Aorta (tissue), 5 donors: ENCODE measurements around the gene SLC25A43. TPM values are rescaled to one million over a fixed set of nuclear protein-coding genes. Genes with fewer than 3 reads are reported as not detected.
"Not testable (repeated sequence)": the region's sequence is repeated elsewhere in the genome, so short reads cannot be mapped to it uniquely, and the experiment has no call there.

ENCODE experiments used
- ATAC-seq: fragments of 200-7000 bp; cut with Tn5 transposase; one replicate; pipeline ENCODE4 v1.9.1; 2022; ENCODE audit warnings: moderate library complexity; ENCODE audit not compliant: low FRiP score
- DNase-seq, 2 donors: peaks; one replicate each; pipeline ENCODE4 v3.0.0-alpha.2; 2020
- H3K27ac ChIP-seq, 2 donors: one replicate each; pipeline ENCODE4 v1.5.1; 2013; ENCODE audit warnings: low read length in 2 of 2, mild to moderate bottlenecking in 2 of 2, moderate library complexity in 2 of 2, control low read depth in 1 of 2, inconsistent platforms in 1 of 2, low read depth in 1 of 2
- H3K27me3 ChIP-seq, 2 donors: one replicate each; pipeline ENCODE4 v1.6.1; 2013; ENCODE audit warnings: control low read depth in 1 of 2, low read length in 1 of 2, mild to moderate bottlenecking in 1 of 2, moderate library complexity in 1 of 2; ENCODE audit not compliant: insufficient read depth in 2 of 2, control insufficient read depth in 1 of 2
- H3K36me3 ChIP-seq, 2 donors: one replicate each; pipeline ENCODE4 v1.6.1; 2013; ENCODE audit warnings: control low read depth in 1 of 2, low read length in 1 of 2, mild to moderate bottlenecking in 1 of 2; ENCODE audit not compliant: insufficient read depth in 2 of 2, control insufficient read depth in 1 of 2
- H3K4me1 ChIP-seq, 2 donors: one replicate each; pipeline ENCODE4 v1.6.1; 2013; ENCODE audit warnings: low read length in 2 of 2, control low read depth in 1 of 2, mild to moderate bottlenecking in 1 of 2, moderate library complexity in 1 of 2; ENCODE audit not compliant: insufficient read depth in 2 of 2, control insufficient read depth in 1 of 2
- H3K4me3 ChIP-seq, 2 donors: one replicate each; pipeline ENCODE4 v1.5.1; 2013; ENCODE audit warnings: low read length in 2 of 2, control low read depth in 1 of 2, mild to moderate bottlenecking in 1 of 2
- H3K9me3 ChIP-seq: one replicate; pipeline ENCODE4 v1.6.1; 2013; ENCODE audit warnings: mild to moderate bottlenecking, low read length; ENCODE audit not compliant: control insufficient read depth
- WGBS, 2 donors: extraction: QIAGEN DNeasy Blood & Tissue Kit; methylation state at CpG; one replicate each; pipeline ENCODE4 v1.1.7; 2013; 5-methylcytosine and 5-hydroxymethylcytosine counted together
- intact Hi-C, 2 donors: fragments of 100-400 bp; cut with DNase I; formaldehyde crosslinking; loops; one replicate each; pipeline versions ENCODE4 v1.14.2 to v1.15.0; 2022
- polyA plus RNA-seq, 2 donors: library from polyadenylated mRNA; stranded (reverse); fragments of 200-250 nt; gene quantifications; one replicate each; pipeline ENCODE4 v1.2.3, GENCODE V29; 2013
- total RNA-seq, 2 donors: library from RNA; stranded (reverse); fragmentation: NEBNext Ultra II Directional; extraction: Animal tissue kit (Norgen Biotek cat#: 25700); gene quantifications; one replicate each; pipeline ENCODE4 v1.2.1, GENCODE V29; 2021
- donor health status: healthy with polysubstance abuse.
- donor health status: Bipolar disorder and iron deficiency.
- donor health status: DM: no; HTN: no; CAD: no.
- donor health status: DM: no; HTN: no; CAD: no.
- donor health status: DM: yes; HTN: yes; CAD: no.

Gene SLC25A43
- total and polyA plus RNA-seq, 4 donors = 10.2 to 14.1 (median 12.4) TPM

DNA sequence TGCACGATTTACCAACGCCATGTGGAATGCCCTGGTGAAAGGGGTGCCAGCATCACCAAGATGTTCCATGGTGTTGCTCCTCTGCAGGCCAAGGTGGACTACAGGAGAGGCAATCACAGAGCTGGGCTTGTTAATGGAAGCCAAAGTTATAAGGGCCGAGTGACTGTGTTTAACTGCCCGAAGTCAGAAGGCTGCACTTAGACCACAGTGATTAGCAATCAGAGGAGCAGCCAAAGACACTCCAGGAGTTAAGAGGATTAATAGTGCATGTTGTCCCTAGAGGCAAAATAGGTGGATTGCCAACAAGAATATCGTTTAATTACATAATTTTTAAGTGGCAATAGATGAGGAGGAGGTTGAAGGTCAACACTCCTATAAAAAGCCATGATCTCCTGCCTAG, 22.8 kb upstream of the SLC25A43 start:
- Histone ChIP-seq H3K36me3 (no peaks in the 10 kb centered on the region), H3K4me1 (no peaks in the 10 kb centered on the region), H3K4me3 (no peak overlapping the region), H3K27ac (no peak overlapping the region), H3K9me3 (no peaks in the 10 kb centered on the region), H3K27me3 (no peaks in the 10 kb centered on the region)
- DNase-seq (no peak), ATAC-seq (no peak)
- 78 to 87% methylated on average over 5 of the region's 5 CpGs for WGBS, 2 donors
- intact Hi-C loops = no loop called here

- Histone ChIP-seq H3K27me3 (no peaks in the 10 kb centered on the region), H3K27ac (no peak overlapping the region), H3K4me1 (no peaks in the 10 kb centered on the region), H3K36me3 (no peaks in the 10 kb centered on the region), H3K9me3 (no peaks in the 10 kb centered on the region), H3K4me3 (no peak overlapping the region)
- DNase-seq = no peak
- intact Hi-C loops = no loop called here
- 36 to 37% methylated on average over 1 of the region's 1 CpG for whole genome bisulfite sequencing, 2 donors
- no peak for ATAC-seq
These were observed 17.7 kb upstream of the SLC25A43 start for GRCh38 chrX:119381349-119381944.

DNA sequence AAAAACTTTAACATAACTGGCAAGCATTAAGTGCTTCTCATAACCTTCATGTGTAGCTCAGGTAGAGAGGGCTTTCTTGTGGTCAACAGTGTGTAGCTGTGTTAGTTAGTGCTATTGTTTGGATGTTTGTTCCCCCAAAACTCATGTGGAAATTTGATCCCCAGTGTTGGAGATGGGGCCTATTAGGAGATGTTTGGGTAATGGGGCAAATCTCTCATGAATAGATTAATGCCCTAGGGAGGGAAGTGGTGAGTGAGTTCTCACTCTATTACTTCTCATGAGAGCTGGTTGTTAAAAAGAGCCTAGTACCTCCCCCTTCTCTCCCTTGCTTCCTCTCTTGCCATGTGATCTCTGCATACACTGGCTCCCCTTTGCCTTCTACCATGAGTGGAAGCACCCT, 16.5 kb upstream of the SLC25A43 start:
- H3K27ac ChIP-seq = no peak overlapping the region

GRCh38 chrX:119386685-119387084, 12.5 kb upstream of the SLC25A43 start:
- H3K4me3 ChIP-seq, intact Hi-C loops, H3K27me3 ChIP-seq, H3K36me3 ChIP-seq, H3K27ac ChIP-seq, H3K4me1 ChIP-seq, DNase-seq, H3K9me3 ChIP-seq, ATAC-seq: not testable (repeated sequence)
- 65 to 92% methylated on average over 3 to 4 of the region's 4 CpGs for WGBS, 2 donors

More for the DNA sequence above, 16.5 kb upstream of the SLC25A43 start:
- H3K36me3 ChIP-seq = no peaks in the 10 kb centered on the region
- no peaks in the 10 kb centered on the region for H3K27me3 ChIP-seq
- ATAC-seq (no peak), DNase-seq (no peak)
- intact Hi-C loops = no loop called here
- H3K9me3 ChIP-seq = no peaks in the 10 kb centered on the region
- H3K4me1 ChIP-seq = no peaks in the 10 kb centered on the region
- H3K4me3 ChIP-seq = no peak overlapping the region

- H3K36me3 ChIP-seq, DNase-seq, H3K27ac ChIP-seq, H3K4me3 ChIP-seq, H3K9me3 ChIP-seq, ATAC-seq, H3K4me1 ChIP-seq, H3K27me3 ChIP-seq, intact Hi-C loops: not testable (repeated sequence)
- 90 to 92% methylated on average over 20 of the region's 20 CpGs for WGBS, 2 donors
These were observed 11.7 kb upstream of the SLC25A43 start for GRCh38 chrX:119387426-119387825.

DNA sequence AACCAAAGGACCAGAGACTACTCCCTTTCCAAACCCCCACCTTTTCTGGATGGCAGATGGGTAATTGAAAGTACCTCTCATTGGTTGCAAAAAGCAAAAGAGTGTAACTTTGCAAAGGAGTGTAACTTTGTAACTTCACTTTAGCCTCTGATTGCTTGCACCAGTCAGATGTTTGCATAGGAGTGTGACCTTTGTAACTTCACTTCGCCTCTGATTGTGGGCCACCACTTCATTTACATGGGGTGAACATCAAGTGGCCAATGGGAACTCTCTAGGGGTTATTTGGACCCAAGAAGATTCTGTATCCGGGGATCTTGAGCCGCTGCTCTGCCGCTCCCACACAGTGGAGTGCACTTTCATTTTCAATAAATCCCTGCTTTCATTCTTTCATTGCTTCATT, 9.9 kb upstream of the SLC25A43 start:
- Histone ChIP-seq H3K27ac (no peak overlapping the region), H3K4me3 (no peak overlapping the region), H3K9me3 (no peaks in the 10 kb centered on the region), H3K4me1 (no peaks in the 10 kb centered on the region), H3K27me3 (no peaks in the 10 kb centered on the region), H3K36me3 (no peaks in the 10 kb centered on the region)
- intact Hi-C loops = no loop called here
- DNase-seq = no peak
- WGBS, 2 donors = 64 to 72% methylated on average over 4 of the region's 4 CpGs
- ATAC-seq = no peak

- Histone ChIP-seq H3K4me3 (no peak overlapping the region), H3K27ac (no peak overlapping the region), H3K36me3 (no peaks in the 10 kb centered on the region), H3K4me1 (no peaks in the 10 kb centered on the region), H3K9me3 (no peaks in the 10 kb centered on the region), H3K27me3 (no peaks in the 10 kb centered on the region)
- intact Hi-C loops = no loop called here
- ATAC-seq (no peak), DNase-seq (no peak)
- 45 to 47% methylated on average over 7 of the region's 7 CpGs for WGBS, 2 donors
These were observed 9.2 kb upstream of the SLC25A43 start for GRCh38 chrX:119389871-119390501.

- ATAC-seq = no peak
- WGBS, 2 donors = 70 to 76% methylated on average over 7 to 8 of the region's 8 CpGs
These were observed 7.9 kb upstream of the SLC25A43 start for GRCh38 chrX:119391279-119391678.

DNA sequence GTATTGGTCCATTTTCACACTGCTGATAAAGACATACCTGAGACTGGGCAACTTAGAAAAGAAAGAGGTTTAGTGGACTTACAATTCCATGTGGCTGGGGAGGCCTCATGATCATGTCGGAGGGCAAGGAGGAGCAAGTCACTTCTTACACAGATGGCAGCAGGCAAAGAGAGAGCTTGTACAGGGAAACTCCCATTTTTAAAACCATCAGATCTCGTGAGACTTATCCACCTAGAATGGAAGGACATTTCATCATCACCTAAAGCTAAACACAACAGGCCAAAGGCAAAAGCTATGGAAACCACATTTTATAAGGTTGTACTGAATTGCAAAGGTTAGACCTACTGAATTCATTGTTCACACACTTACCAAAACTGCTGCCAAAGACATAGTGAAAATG, 6.0 kb upstream of the SLC25A43 start:
- DNase-seq (no peak), ATAC-seq (no peak)
- Histone ChIP-seq H3K27ac (no peak overlapping the region), H3K27me3 (no peaks in the 10 kb centered on the region), H3K4me1 (no peaks in the 10 kb centered on the region), H3K9me3 (no peaks in the 10 kb centered on the region), H3K4me3 (no peak overlapping the region), H3K36me3 (no peaks in the 10 kb centered on the region)
- WGBS, 2 donors = 84 to 88% methylated on average over 2 of the region's 2 CpGs
- intact Hi-C loops = no loop called here

More at GRCh38 chrX:119391279-119391678, 7.9 kb upstream of the SLC25A43 start:
- H3K9me3 ChIP-seq = no peaks in the 10 kb centered on the region
- no peak overlapping the region for H3K4me3 ChIP-seq
- intact Hi-C loops = no loop called here
- no peaks in the 10 kb centered on the region for H3K4me1 ChIP-seq
- H3K27ac ChIP-seq = no peak overlapping the region
- no peaks in the 10 kb centered on the region for H3K27me3 ChIP-seq
- DNase-seq = no peak
- H3K36me3 ChIP-seq = no peaks in the 10 kb centered on the region
